ENCODE results near the gene UNC5C.

Gene UNC5C

GRCh38 chr4:95388911-95389310 lies 159.9 kb downstream of the UNC5C start:
- H3K27me3 ChIP-seq (replicated peaks; ENCODE audit: control insufficient read depth, insufficient read depth, low read length): no peaks in the 10 kb centered on the region
- no peak for DNase-seq (ENCODE audit: extremely low read depth, insufficient read length)
- no peaks in the 10 kb centered on the region for H3K36me3 ChIP-seq (ENCODE audit: control insufficient read depth, insufficient read depth, low read length)
- TF ChIP-seq CTCF (IDR thresholded peaks at IDR 0.05; ENCODE audit: insufficient read depth, low read length, poor library complexity, severe bottlenecking): no peak
- H3K4me3 ChIP-seq (replicated peaks; ENCODE audit: low read depth, low read length): no peak overlapping the region

GRCh38 chr4:95387719-95388118 lies 161.1 kb downstream of the UNC5C start:
- TF ChIP-seq CTCF (IDR thresholded peaks at IDR 0.05; ENCODE audit: insufficient read depth, low read length, poor library complexity, severe bottlenecking): no peak
- H3K27me3 ChIP-seq (replicated peaks; ENCODE audit: control insufficient read depth, insufficient read depth, low read length): no peaks in the 10 kb centered on the region
- DNase-seq (ENCODE audit: extremely low read depth, insufficient read length): no peak
- H3K36me3 ChIP-seq (ENCODE audit: control insufficient read depth, insufficient read depth, low read length): no peaks in the 10 kb centered on the region
- no peak overlapping the region for H3K4me3 ChIP-seq (replicated peaks; ENCODE audit: low read depth, low read length)

GRCh38 chr4:95386410-95386809 lies 162.4 kb downstream of the UNC5C start:
- H3K4me3 ChIP-seq (replicated peaks; ENCODE audit: low read depth, low read length): no peak overlapping the region
- no peaks in the 10 kb centered on the region for H3K27me3 ChIP-seq (replicated peaks; ENCODE audit: control insufficient read depth, insufficient read depth, low read length)
- no peaks in the 10 kb centered on the region for H3K36me3 ChIP-seq (ENCODE audit: control insufficient read depth, insufficient read depth, low read length)
- no peak for DNase-seq (ENCODE audit: extremely low read depth, insufficient read length)
- no peak for TF ChIP-seq CTCF (IDR thresholded peaks at IDR 0.05; ENCODE audit: insufficient read depth, low read length, poor library complexity, severe bottlenecking)

GRCh38 chr4:95381843-95382580 lies 166.8 kb downstream of the UNC5C start:
- no peaks in the 10 kb centered on the region for H3K27me3 ChIP-seq (replicated peaks; ENCODE audit: control insufficient read depth, insufficient read depth, low read length)
- no peaks in the 10 kb centered on the region for H3K36me3 ChIP-seq (ENCODE audit: control insufficient read depth, insufficient read depth, low read length)
- no peak overlapping the region for H3K4me3 ChIP-seq (replicated peaks; ENCODE audit: low read depth, low read length)
- no peak for DNase-seq (ENCODE audit: extremely low read depth, insufficient read length)
- TF ChIP-seq CTCF (IDR thresholded peaks at IDR 0.05; ENCODE audit: insufficient read depth, low read length, poor library complexity, severe bottlenecking): no peak

GRCh38 chr4:95379633-95380032 lies 169.1 kb downstream of the UNC5C start:
- Histone ChIP-seq H3K36me3 (ENCODE audit: control insufficient read depth, insufficient read depth, low read length) (no peaks in the 10 kb centered on the region), H3K4me3 (replicated peaks; ENCODE audit: low read depth, low read length) (no peak overlapping the region), H3K27me3 (replicated peaks; ENCODE audit: control insufficient read depth, insufficient read depth, low read length) (no peaks in the 10 kb centered on the region)
- TF ChIP-seq CTCF (IDR thresholded peaks at IDR 0.05; ENCODE audit: insufficient read depth, low read length, poor library complexity, severe bottlenecking): no peak
- no peak for DNase-seq (ENCODE audit: extremely low read depth, insufficient read length)
